ENCODE measurements around the gene TAT. TPM values are rescaled to one million over a fixed set of nuclear protein-coding genes. Genes with fewer than 3 reads are reported as not detected.

Gene TAT
- total and polyA plus RNA-seq, 7 experiments from 2014 or later, result 0.10 to 0.53 TPM; not detected in 5

Other genes with a start within 250 kb of the TAT start
- gene CALB2, start 218.4 kb downstream of the TAT start, total RNA-seq, result not detected
- not detected for gene CALB2, start 218.4 kb downstream of the TAT start, polyA plus RNA-seq
- not detected for gene TLE7, start 135.0 kb downstream of the TAT start, total RNA-seq
- not detected for gene TLE7, start 135.0 kb downstream of the TAT start, polyA plus RNA-seq
- 10 to 100 TPM in 2 of 5 experiments, 1 to 10 TPM in 3; 6.5 to 16.0 (median 8.8) TPM for gene ZNF23, start 114.8 kb downstream of the TAT start, total RNA-seq
- gene ZNF23, start 114.8 kb downstream of the TAT start, polyA plus RNA-seq, result 1 to 10 TPM; 7.1 to 7.5 TPM
- 10 to 100 TPM in 2 of 5 experiments, 1 to 10 TPM in 3; 3.6 to 12.9 (median 6.4) TPM for gene ZNF19, start 87.8 kb downstream of the TAT start, total RNA-seq
- gene ZNF19, start 87.8 kb downstream of the TAT start, polyA plus RNA-seq, result 1 to 10 TPM; 1.7 to 3.9 TPM
- not detected for gene CHST4, start 50.7 kb downstream of the TAT start, total RNA-seq
- gene CHST4, start 50.7 kb downstream of the TAT start, polyA plus RNA-seq, result not detected
- gene MARVELD3, start 49.1 kb upstream of the TAT start, total RNA-seq, result not detected
- gene MARVELD3, start 49.1 kb upstream of the TAT start, polyA plus RNA-seq, result not detected
- gene PHLPP2, start 147.6 kb upstream of the TAT start, total RNA-seq, result 10 to 100 TPM in 1 of 5 experiments, 1 to 10 TPM in 4; 6.3 to 10.6 (median 7.5) TPM
- gene PHLPP2, start 147.6 kb upstream of the TAT start, polyA plus RNA-seq, result 1 to 10 TPM; 1.5 to 2.2 TPM
- gene AP1G1, start 231.7 kb upstream of the TAT start, total RNA-seq, result 100 to 1,000 TPM in 2 of 5 experiments, 10 to 100 TPM in 3; 95.3 to 147 (median 100.0) TPM
- 10 to 100 TPM in 1 of 2 donors, 1 to 10 TPM in 1; 6.7 to 12.8 TPM for gene AP1G1, start 231.7 kb upstream of the TAT start, polyA plus RNA-seq